Kidney (tissue), 14 donors: Measurements from ENCODE around the gene ELFN2. TPM values are rescaled to one million over a fixed set of nuclear protein-coding genes. Genes with fewer than 3 reads are reported as not detected.

Source experiments
- DNase-seq, 5 donors: peaks; one replicate each; pipeline ENCODE4 v3.0.0-alpha.2; 2013 to 2020
- FAIRE-seq: peaks from 2 replicates; lab custom pipeline; 2012; peaks lifted over from hg19 to GRCh38; lab: Jason Lieb, UNC
- H3K27ac ChIP-seq, 2 donors: one replicate each; pipeline ENCODE4 v1.7.0; 2013; ENCODE audit warnings: low read depth in 2 of 2, low read length in 2 of 2, inconsistent platforms in 1 of 2
- H3K27me3 ChIP-seq: one replicate; pipeline ENCODE4 v1.7.1; 2013; ENCODE audit warnings: low read length, inconsistent platforms; ENCODE audit not compliant: control insufficient read depth, insufficient read depth
- H3K36me3 ChIP-seq, 3 donors: one replicate each; pipeline versions ENCODE4 v1.7.0 to v1.7.1; 2013; ENCODE audit warnings: low read length in 3 of 3, control low read depth in 1 of 3, inconsistent platforms in 1 of 3; ENCODE audit not compliant: insufficient read depth in 3 of 3, control insufficient read depth in 2 of 3
- H3K4me1 ChIP-seq, 3 donors: one replicate each; pipeline versions ENCODE4 v1.7.0 to v1.7.1; 2013; ENCODE audit warnings: low read length in 3 of 3, inconsistent platforms in 1 of 3, low read depth in 1 of 3; ENCODE audit not compliant: control insufficient read depth in 2 of 3, insufficient read depth in 2 of 3
- H3K4me3 ChIP-seq, 3 donors: one replicate each; pipeline versions ENCODE4 v1.7.0 to v1.8.1; 2013; ENCODE audit warnings: low read length in 3 of 3, control low read depth in 1 of 3, inconsistent platforms in 1 of 3
- H3K9ac ChIP-seq, 3 donors: one replicate each; pipeline versions ENCODE4 v1.7.0 to v1.7.1; 2013; ENCODE audit warnings: low read length in 3 of 3, control low read depth in 1 of 3, inconsistent platforms in 1 of 3
- H3K9me3 ChIP-seq, 3 donors: one replicate each; pipeline versions ENCODE4 v1.7.0 to v1.7.1; 2013; ENCODE audit warnings: low read length in 3 of 3, control low read depth in 1 of 3, inconsistent platforms in 1 of 3; ENCODE audit not compliant: control insufficient read depth in 2 of 3, insufficient read depth in 1 of 3
- CTCF ChIP-seq: IDR thresholded peaks from 3 replicates; pipeline ENCODE4 v1.5.1; 2012; ENCODE audit warnings: mild to moderate bottlenecking, moderate library complexity, borderline replicate concordance; ENCODE audit not compliant: insufficient read depth; ENCODE audit errors: extremely low read depth
- intact Hi-C: fragments of 100-400 bp; cut with DNase I; formaldehyde crosslinking; loops from one replicate; pipeline ENCODE4 v1.11.1; 2022
- polyA plus RNA-seq: library from polyadenylated mRNA; stranded (reverse); fragments of 350-450 nt; fragmentation: Illumina TruSeq; extraction: RNeasy Lipid Tissue Mini Kit (QIAGEN cat#74804); gene quantifications from one replicate; pipeline ENCODE4 v1.2.3, GENCODE V29; 2014; ENCODE audit warnings: low read depth, low replicate concordance; ENCODE audit not compliant: insufficient read depth
- total RNA-seq: library from RNA; stranded (reverse); fragmentation: NEBNext Ultra II Directional; extraction: Animal tissue kit (Norgen Biotek cat#: 25700); gene quantifications from one replicate; pipeline ENCODE4 v1.2.1, GENCODE V29; 2021
- donor health status: control.
- donor health status: control.
- donor health status: control.
- donor health status: control.
- donor health status: control.
- donor health status: DM: yes; HTN: yes; CAD: no.
- donor health status: Normal renal cell carcinoma (clear cell type).

ELFN2 gene
- total and polyA plus RNA-seq, 2 donors from 2014 or later = 0.19 to 4.6 TPM

- intact Hi-C loops = no loop called here
- TF ChIP-seq CTCF = no peak
- Histone ChIP-seq H3K27ac (no peak overlapping the region), H3K27me3 (no peaks in the 10 kb centered on the region), H3K4me3 (no peak overlapping the region), H3K9me3 (no peaks in the 10 kb centered on the region), H3K36me3 (no peaks in the 10 kb centered on the region), H3K4me1 (no peaks in the 10 kb centered on the region), H3K9ac (no peak overlapping the region)
- no peak for DNase-seq
- no peak for FAIRE-seq
Observed at GRCh38 chr22:37354670-37355069, 72.6 kb downstream of the ELFN2 start.

GRCh38 chr22:37354261-37354660, 73.0 kb downstream of the ELFN2 start:
- Histone ChIP-seq H3K27ac (no peak overlapping the region), H3K9ac (no peak overlapping the region), H3K27me3 (no peaks in the 10 kb centered on the region), H3K9me3 (no peaks in the 10 kb centered on the region), H3K4me1 (no peaks in the 10 kb centered on the region), H3K36me3 (no peaks in the 10 kb centered on the region), H3K4me3 (no peak overlapping the region)
- FAIRE-seq = no peak
- no peak for DNase-seq
- intact Hi-C loops = no loop called here
- no peak for TF ChIP-seq CTCF

GRCh38 chr22:37353839-37354238, 73.4 kb downstream of the ELFN2 start:
- no peak overlapping the region for H3K27ac ChIP-seq
- no peak overlapping the region for H3K4me3 ChIP-seq
- FAIRE-seq (no peak), DNase-seq (no peak)
- no peaks in the 10 kb centered on the region for H3K9me3 ChIP-seq
- no peak overlapping the region for H3K9ac ChIP-seq
- intact Hi-C loops = no loop called here
- H3K36me3 ChIP-seq = no peaks in the 10 kb centered on the region
- no peak for TF ChIP-seq CTCF
- no peaks in the 10 kb centered on the region for H3K4me1 ChIP-seq
- H3K27me3 ChIP-seq = no peaks in the 10 kb centered on the region

- DNase-seq = no peak
- Histone ChIP-seq H3K27ac (no peak overlapping the region), H3K27me3 (no peaks in the 10 kb centered on the region), H3K36me3 (no peaks in the 10 kb centered on the region), H3K9ac (no peak overlapping the region), H3K9me3 (no peaks in the 10 kb centered on the region), H3K4me3 (no peak overlapping the region), H3K4me1 (no peaks in the 10 kb centered on the region)
- intact Hi-C loops = no loop called here
- FAIRE-seq = no peak
- no peak for TF ChIP-seq CTCF
Observed at GRCh38 chr22:37352481-37352880, 74.8 kb downstream of the ELFN2 start.
